Activated naive CD4-positive, alpha-beta T cell treated with Interleukin-2 at 50 U/mL for 16 hours (primary cell): ENCODE results near the gene RNF115.
"Not testable (repeated sequence)": the region's sequence is repeated elsewhere in the genome, so short reads cannot be mapped to it uniquely, and the experiment has no call there.

ENCODE experiments used
- DNase-seq: peaks from one replicate; pipeline ENCODE4 v3.0.0-alpha.2; 2020

The RNF115 gene

DNA sequence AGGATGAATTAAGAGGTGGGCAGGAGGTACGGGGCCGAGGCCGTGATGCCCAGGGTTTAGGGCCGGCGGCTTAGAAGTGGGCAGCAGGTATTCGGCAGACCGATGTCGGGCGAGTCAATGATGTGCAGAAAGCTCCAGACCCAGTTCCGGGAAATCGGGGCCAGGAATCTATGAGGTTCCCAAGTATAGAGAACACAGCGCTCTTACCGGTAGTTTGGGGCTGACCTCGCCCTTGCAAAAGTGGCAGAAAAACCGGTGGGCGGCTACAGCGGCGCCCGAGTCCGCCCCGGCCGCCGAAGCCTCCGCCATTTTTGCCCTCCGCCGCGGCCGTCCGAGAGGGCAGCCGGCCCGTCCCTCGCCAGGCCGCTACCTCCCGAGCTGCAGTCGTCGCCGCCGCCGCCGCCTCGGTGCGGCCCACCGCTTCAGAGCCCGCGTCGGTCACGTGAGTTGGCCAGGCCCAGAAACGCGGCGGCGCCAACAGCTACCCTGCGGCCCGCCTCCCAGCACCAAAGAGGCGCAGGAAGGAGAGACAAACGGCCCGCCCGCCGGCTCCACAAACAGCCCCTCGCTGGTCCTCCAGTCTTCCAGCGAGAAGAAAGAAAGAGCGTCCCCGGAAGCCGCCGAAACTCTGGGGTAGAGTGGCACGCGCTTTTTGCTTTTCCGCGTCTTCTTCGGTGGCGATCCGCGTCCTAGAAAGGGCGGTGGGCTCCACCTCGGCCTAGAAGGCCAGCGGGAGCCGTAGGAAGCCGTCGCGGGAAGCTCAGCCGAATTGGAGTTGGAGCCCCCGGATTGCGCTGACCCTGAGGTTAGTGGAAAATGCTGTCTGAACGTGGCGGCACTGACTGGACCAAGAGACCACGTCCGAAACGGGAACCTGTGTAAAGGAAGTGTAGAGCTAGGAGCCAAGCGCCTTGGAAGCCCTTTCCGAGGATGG is at the start of gene RNF115, which contains the start of gene POLR3C:
TSS of gene RNF115 (minus strand) at position 531 of the 934 bp plus-strand sequence. CDS start at position 309, 222 bp downstream.
TSS of gene POLR3C (plus strand) at position 636 of the 934 bp plus-strand sequence. CDS start 1,577 bp downstream, outside the sequence.
- DNase-seq = peak; percentile 88

- DNase-seq = peak; percentile 37
These were observed 48.4 kb upstream of the RNF115 start for GRCh38 chr1:145871994-145872924.

DNA sequence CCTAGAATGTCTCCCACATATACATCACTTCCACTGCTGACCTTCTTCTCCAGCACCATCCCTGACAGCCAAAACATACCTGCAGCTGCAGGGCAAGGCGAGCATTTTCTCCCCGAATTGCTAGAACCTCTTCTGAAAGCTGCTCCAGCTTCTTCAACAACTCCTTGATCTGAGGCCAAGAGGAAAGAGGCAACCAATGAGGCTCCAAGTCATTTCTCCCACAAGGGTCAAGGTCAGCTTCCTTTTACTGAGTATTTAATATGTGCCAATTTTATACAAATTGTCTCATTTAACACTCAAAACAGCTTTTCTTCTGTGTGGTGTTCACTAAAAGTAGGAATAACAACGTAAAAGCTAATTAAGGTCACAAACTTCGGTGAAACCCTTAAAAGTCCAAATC is 44.3 kb upstream of the RNF115 start:
- no peak for DNase-seq

DNA sequence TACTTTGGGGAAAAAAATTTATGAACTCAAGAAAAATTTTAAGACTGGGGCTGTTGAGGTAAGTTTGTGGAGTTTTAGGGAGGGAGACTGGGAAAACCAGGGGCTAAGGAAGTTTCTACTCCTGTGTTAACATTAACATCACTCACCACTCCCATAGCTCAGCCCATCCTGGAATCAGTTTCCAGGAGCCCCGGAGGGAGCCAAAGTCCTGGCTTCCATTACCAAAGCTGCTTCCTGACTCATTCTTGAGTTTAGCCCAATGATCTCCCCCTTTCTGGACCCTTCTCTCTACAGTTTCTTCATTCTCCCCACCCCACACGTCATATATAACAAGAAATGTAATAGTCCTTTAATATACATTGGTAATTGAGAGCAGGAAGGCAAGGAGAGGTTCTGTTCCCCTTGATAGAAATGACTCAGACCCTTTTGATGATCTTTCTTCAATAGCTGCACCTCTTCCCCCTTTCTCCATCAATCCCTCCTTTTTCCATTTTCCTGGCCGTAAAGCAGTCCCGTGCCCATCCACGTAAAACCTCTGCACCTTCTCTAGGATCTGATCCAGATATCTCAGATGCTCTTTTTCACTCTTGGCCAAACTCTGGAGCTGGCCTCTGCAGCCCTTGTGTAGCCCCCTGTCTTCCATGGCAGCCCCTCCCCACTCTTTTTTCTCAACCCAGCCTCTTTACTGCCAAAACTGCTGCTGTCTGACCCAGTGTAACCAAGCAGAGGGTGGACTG is 39.6 kb upstream of the RNF115 start:
- DNase-seq = no peak

- DNase-seq = peak; percentile 84
These were observed 35.7 kb upstream of the RNF115 start for GRCh38 chr1:145859491-145860023.

GRCh38 chr1:145858901-145859490 is 35.1 kb upstream of the RNF115 start, which contains the start of gene PIAS3:
Gene PIAS3 (minus strand): TSS chr1:145859081. CDS start chr1:145858990, 91 bp downstream.
- peak; percentile 86 for DNase-seq

DNA sequence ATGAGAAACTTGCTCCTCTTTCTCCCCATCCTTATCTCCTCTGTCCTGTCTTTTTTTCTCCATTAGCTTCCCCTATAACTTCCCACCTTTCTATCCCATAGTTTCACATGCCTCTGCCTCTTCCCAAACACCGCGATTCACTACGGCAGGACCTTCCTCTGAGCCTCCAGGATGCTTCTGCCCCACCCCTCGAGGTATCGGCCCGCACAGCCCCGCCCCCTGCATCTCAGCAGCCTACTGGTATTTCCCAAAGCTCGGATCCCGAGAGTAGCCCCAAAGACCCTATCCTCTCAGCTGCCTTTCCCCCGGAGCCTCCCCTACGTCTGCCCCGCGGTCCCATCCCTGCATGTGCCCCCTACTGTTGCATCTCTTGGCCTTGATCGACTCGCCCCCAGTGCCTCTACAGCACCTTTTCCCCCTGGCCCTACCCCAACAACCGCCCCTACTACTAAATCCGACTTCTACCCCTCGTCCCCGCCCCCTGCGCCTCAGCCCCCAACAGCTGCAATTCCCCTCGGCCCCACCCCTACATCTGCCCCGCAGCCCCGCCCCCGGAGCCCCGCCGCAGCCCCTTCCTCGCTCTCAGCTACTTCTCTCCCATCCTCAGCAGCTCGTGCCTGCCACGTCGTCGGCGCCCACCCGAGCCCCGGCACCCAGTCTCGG is 34.5 kb upstream of the RNF115 start:
- peak; percentile 53 for DNase-seq

DNA sequence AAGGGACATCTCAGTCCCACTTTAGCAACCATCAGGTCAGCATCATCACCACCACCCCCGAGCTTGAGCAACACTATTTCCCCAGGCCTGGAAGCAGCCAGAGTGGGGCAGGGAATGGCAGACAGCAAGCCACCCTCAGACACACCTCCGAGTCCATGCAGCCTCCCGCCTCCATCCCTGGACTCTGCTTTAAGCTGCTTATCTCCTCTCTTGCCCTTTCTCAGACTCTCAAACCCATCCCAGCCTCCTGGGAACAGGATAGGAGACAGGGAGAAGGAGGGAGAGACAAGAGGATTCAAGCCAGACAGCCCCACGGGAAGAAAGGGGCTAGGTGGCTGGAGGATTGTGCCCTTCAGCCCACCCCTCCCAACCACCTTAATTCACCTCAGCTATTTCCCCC is 33.3 kb upstream of the RNF115 start:
- DNase-seq = no peak

GRCh38 chr1:145855426-145855948 is 31.6 kb upstream of the RNF115 start:
- DNase-seq = no peak

DNA sequence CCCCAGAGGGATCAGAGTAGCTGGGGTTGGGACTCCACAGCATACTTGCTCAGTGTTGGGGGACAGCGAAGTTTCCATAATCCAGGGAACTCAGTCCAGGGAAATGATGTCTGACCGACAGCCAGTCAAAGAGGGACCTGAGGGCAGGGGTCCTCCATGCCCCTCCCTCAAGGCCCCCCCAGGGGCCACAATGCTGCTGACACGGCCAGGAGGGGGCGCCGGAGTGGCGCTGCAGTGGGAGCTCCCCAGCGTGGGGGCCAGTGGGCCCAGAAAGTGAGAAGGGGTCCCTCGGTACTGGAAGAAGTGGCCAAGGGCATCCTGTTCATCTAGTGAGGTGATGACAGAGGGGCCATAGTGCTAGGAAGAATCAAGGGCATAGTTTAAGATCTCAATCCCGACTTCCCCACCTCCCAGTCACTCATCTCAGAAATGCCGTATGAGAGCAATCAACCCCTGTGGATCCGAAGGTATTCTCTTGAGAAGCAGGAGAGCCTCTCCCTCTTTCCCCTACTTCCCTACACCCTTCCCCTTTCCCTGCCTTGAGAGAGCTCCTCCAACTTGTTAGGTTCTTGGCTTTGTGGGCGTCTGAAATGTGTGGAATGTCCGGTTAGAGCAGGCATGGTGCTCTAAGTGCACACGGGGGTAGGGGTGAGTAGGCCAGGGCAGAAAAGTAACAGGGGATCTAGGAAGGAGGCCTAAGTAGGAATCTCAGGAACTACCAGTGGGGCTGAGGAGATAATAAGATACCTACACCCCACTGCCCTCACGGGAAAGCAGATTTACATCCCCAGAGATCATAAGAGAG is 25.7 kb upstream of the RNF115 start:
- no peak for DNase-seq

DNA sequence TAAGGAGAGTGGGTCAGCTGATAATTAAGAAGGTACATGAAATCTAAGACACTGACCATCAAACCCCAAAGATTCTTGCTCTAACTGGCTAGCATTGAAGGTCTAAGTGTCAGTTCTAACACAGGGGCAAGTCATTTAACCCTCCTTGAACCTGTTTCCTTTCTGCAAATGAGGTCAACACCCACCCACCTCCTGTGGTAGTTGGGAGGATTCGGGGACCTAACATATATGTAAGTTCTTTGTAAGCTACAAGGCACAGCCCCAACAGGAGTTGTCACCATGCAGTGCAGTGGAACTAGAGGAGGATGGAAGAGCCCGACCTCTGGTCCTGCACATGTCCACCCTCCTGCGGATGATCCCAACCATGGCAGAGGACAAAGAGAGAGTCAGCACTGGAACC is 23.9 kb upstream of the RNF115 start:
- no peak for DNase-seq

DNA sequence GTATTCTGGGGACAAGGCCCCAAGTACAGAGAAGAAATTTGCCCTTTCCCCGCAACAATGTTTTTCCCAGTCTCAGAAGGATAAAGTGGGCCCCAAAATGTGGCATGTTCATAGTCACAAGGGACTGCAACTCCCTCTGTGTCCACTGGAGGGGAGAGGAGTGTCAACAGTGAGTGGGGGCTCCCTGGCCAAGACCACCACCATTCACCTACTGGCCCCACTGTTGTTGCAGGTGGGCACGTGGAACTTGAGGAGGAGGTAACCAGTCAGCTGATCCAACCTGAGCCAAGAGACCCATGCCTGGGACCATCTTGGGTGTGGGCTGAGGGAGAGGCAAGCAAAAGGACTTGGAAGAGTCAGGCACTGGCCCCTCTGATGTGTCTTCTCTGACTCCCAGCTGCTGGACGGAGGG is 22.3 kb upstream of the RNF115 start:
- peak; percentile 30 for DNase-seq

- peak; percentile 79 for DNase-seq
These were observed 21.7 kb upstream of the RNF115 start, which contains the start of gene NUDT17 for GRCh38 chr1:145845514-145846161. Gene NUDT17 (plus strand): TSS chr1:145845630. CDS start chr1:145845641, 11 bp downstream.

DNA sequence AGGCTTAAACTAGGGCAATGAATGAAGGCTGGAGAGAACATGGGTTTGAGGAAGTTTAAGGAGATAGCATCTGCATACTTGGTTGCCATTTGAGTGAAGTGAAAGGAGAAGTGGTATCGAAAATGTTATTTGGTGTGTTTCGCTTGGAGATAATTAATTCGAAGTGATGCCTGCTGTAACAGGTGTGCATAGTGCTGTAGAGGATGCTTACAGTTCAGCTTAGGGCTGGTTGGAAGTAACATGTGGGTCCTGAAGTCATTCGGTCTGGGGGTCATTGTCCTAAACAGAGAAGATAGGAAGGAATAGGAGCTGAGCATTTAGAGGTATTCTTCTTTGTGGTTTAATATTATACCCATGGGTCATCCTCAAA is 21.2 kb upstream of the RNF115 start:
- DNase-seq = no peak

GRCh38 chr1:145843031-145843430 is 19.1 kb upstream of the RNF115 start:
- DNase-seq = no peak

DNA sequence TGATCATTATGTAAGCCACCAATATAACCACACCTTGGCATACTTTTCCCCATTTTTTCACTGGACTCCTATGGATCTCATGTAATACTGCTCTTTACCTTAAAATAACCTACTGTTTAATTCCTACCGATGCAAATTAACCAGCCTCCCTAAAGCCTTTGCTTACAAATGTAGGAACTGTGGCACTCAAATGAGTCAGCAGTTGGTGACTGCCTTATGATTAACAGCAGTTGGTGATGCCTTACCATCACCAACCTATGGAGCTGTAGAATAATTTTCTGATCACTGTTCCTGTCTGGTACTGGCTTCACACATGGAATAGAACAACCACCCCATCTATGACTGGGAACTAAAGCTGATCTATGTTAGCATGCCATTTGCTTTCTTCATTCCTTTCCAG is 13.8 kb upstream of the RNF115 start:
- DNase-seq = no peak

- DNase-seq = not testable (repeated sequence)
These were observed 6.9 kb upstream of the RNF115 start for GRCh38 chr1:145830810-145831209.

DNA sequence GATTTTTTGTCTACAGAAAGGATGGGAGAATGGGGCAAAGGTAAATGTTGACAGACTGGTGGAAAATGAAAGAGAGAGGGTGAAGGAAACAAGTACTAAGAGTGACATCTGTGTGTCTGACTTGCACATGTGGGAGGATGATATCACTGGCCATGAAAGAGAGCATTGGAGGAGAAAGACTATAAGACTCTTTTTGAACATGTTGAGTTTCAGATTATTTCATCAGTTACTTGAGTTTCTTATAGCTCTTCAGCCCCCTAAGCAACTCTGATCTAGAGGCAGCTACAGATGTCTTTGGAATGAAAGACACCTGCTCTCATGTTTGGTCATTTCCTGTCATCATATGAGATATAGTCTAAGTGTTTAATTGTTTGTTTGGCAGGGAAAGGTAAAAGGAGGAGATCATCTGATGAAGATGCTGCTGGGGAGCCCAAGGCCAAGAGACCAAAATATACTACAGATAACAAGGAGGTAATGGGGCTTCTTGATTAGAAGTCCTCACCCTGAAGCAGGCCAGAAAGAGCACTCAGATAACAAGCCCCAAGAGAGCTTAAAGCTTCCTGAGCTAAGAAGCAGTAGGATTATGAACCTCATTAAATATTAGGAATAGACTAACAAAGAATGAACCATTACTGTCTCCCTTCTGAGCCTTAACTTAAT is 4.6 kb upstream of the RNF115 start:
- no peak for DNase-seq

GRCh38 chr1:145827966-145828365 is 4.1 kb upstream of the RNF115 start:
- DNase-seq = no peak
